ENCODE data around the gene TPCN2.

The TPCN2 gene

GRCh38 chr11:69050592-69051380 is 2.1 kb downstream of the TPCN2 start:
- Histone ChIP-seq H3K27me3 (no peaks in the 10 kb centered on the region), H3K4me1 (ENCODE audit: control insufficient read depth in 1 of 2, insufficient read depth in 1 of 2, low read depth in 1 of 2, low read length in 1 of 2) (peaks cover 43 to 49% of the 10 kb centered on the region in 2 experiments), H3K9me3 (no peaks in the 10 kb centered on the region), H3K36me3 (peaks cover 30% of the 10 kb centered on the region), H3K27ac (peak overlapping the region; percentile 90), H3K4me3 (ENCODE audit: low read depth in 1 of 2, low read length in 1 of 2) (no peak overlapping the region)
- no peak for TF ChIP-seq CTCF (IDR thresholded peaks at IDR 0.05)

- H3K4me1 ChIP-seq (ENCODE audit: control insufficient read depth in 1 of 2, insufficient read depth in 1 of 2, low read depth in 1 of 2, low read length in 1 of 2), result peaks cover 41 to 49% of the 10 kb centered on the region in 2 experiments
- H3K36me3 ChIP-seq, result peaks cover 35% of the 10 kb centered on the region
- no peak for TF ChIP-seq CTCF (IDR thresholded peaks at IDR 0.05)
- H3K27ac ChIP-seq, result peak overlapping the region; percentile 21
- no peaks in the 10 kb centered on the region for H3K27me3 ChIP-seq
- H3K4me3 ChIP-seq (ENCODE audit: low read depth in 1 of 2, low read length in 1 of 2), result no peak overlapping the region
- H3K9me3 ChIP-seq, result no peaks in the 10 kb centered on the region
Observed at GRCh38 chr11:69051381-69052342, 2.9 kb downstream of the TPCN2 start.

GRCh38 chr11:69052343-69053168 is 3.8 kb downstream of the TPCN2 start:
- Histone ChIP-seq H3K36me3 (peaks cover 44% of the 10 kb centered on the region), H3K4me3 (ENCODE audit: low read depth in 1 of 2, low read length in 1 of 2) (no peak overlapping the region), H3K27ac (no peak overlapping the region), H3K27me3 (no peaks in the 10 kb centered on the region), H3K9me3 (no peaks in the 10 kb centered on the region), H3K4me1 (ENCODE audit: control insufficient read depth in 1 of 2, insufficient read depth in 1 of 2, low read depth in 1 of 2, low read length in 1 of 2) (peaks cover 32 to 40% of the 10 kb centered on the region in 2 experiments)
- TF ChIP-seq CTCF (IDR thresholded peaks at IDR 0.05), result no peak

GRCh38 chr11:69053169-69053477 is 4.4 kb downstream of the TPCN2 start:
- peaks cover 49% of the 10 kb centered on the region for H3K36me3 ChIP-seq
- H3K27ac ChIP-seq, result no peak overlapping the region
- H3K4me1 ChIP-seq (ENCODE audit: control insufficient read depth in 1 of 2, insufficient read depth in 1 of 2, low read depth in 1 of 2, low read length in 1 of 2), result peaks cover 26 to 34% of the 10 kb centered on the region in 2 experiments
- no peaks in the 10 kb centered on the region for H3K9me3 ChIP-seq
- no peaks in the 10 kb centered on the region for H3K27me3 ChIP-seq
- no peak overlapping the region for H3K4me3 ChIP-seq (ENCODE audit: low read depth in 1 of 2, low read length in 1 of 2)
- no peak for TF ChIP-seq CTCF (IDR thresholded peaks at IDR 0.05)
